Motor neuron (in vitro differentiated cells): ENCODE measurements around the gene NBPF3. TPM values are rescaled to one million over a fixed set of nuclear protein-coding genes. Genes with fewer than 3 reads are reported as not detected.
A peak's percentile ranks its signal among the peaks of the same experiment; 100 is the strongest.
"Not testable (repeated sequence)": the region's sequence is repeated elsewhere in the genome, so short reads cannot be mapped to it uniquely, and the experiment has no call there.

Experiments used
- ATAC-seq, 8 experiments: fragments of 200-7000 bp; cut with Tn5 transposase; replicated peaks in 6 of 8; 2 replicates each; pipeline ENCODE4 v1.8.0; 2021; ENCODE audit warnings: mild to moderate bottlenecking in 8 of 8, moderate library complexity in 8 of 8
- H3K27ac ChIP-seq, 2 donors: fragments of 250-450 bp; sonication (Bioruptor Pico); 2 replicates each; pipeline ENCODE4 v1.9.0; 2021; ENCODE audit warnings: antibody characterized with exemption in 2 of 2, mild to moderate bottlenecking in 2 of 2, moderate library complexity in 1 of 2
- H3K4me1 ChIP-seq, 2 donors: fragments of 250-450 bp; sonication (Bioruptor Pico); replicated peaks in 1 of 2; 2 replicates each; pipeline ENCODE4 v1.6.1; 2021; ENCODE audit warnings: antibody characterized with exemption in 2 of 2, mild to moderate bottlenecking in 2 of 2, moderate library complexity in 1 of 2
- H3K4me3 ChIP-seq, 5 donors: fragments of 250-450 bp; sonication (Bioruptor Pico); 2 replicates each; pipeline ENCODE4 v1.9.0; 2021; ENCODE audit warnings: antibody characterized with exemption in 5 of 5, mild to moderate bottlenecking in 5 of 5, moderate library complexity in 4 of 5
- WGBS, 10 experiments: fragments of 450-650 bp; shearing (Covaris generic); methylation state at CpG; one replicate each; pipeline ENCODE4 v1.0.0; 2022; 5-methylcytosine and 5-hydroxymethylcytosine counted together
- in situ Hi-C, 9 experiments: fragments of 400-800 bp; cut with MboI; loops; one replicate each; pipeline ENCODE4 v1.15.0; 2021; ENCODE audit warnings: low sequenced_read_pairs in 9 of 9, low pct_unique_long_range_greater_than_20kb in 2 of 9; ENCODE audit not compliant: unreplicated experiment in 9 of 9
- total RNA-seq, 8 experiments: library from RNA; unstranded; fragments of 300-600 nt; gene quantifications; 2 replicates each; pipeline versions ENCODE4 v1.2.3 to v1.2.4, GENCODE V29; 2022

Gene NBPF3
- total RNA-seq, 8 experiments from 2014 or later = 5.0 to 18.1 (median 10.7) TPM

DNA sequence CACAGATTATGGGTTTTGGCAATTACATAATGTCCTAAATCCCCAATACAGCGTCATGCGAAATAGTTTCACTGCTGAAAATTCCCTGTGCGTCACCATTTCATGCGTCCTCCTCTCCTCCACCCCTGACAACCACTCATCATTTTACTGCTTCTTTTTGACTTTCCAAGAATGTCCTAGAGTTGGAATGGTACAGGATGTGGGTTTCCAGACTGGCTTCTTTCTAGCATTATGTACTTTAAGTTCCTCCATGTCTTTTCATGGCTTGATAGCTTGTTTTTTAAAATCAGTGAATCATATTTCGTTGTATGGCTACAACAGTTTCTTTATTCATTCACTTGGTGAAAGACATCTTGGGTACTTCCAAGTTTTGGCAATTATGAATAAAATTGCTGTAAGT lies 7.4 kb downstream of the NBPF3 start:
- in situ Hi-C loops = no loop called here
- H3K4me3 ChIP-seq = no peak overlapping the region
- H3K27ac ChIP-seq = no peak overlapping the region
- no peaks in the 10 kb centered on the region for H3K4me1 ChIP-seq
- ATAC-seq = no peak
- 85 to 100% (median 100%) methylated on average over 1 to 5 of the region's 5 CpGs; no CpG with 5 or more reads in 1 of the 10 experiments for WGBS, 10 experiments

GRCh38 chr1:21449906-21450305 lies 10.0 kb downstream of the NBPF3 start:
- Histone ChIP-seq H3K4me1 (no peaks in the 10 kb centered on the region), H3K27ac (no peak overlapping the region), H3K4me3 (no peak overlapping the region)
- 67 to 100% (median 100%) methylated on average over 1 of the region's 1 CpG; no CpG with 5 or more reads in 4 of the 10 experiments for WGBS, 10 experiments
- ATAC-seq = no peak
- in situ Hi-C loops = no loop called here

- WGBS, 10 experiments = 0 to 91% (median 62%) methylated on average over 1 of the region's 1 CpG; no CpG with 5 or more reads in 3 of the 10 experiments
- no peak overlapping the region for H3K4me3 ChIP-seq
- ATAC-seq = no peak
- in situ Hi-C loops = no loop called here
- H3K27ac ChIP-seq = no peak overlapping the region
- H3K4me1 ChIP-seq = no peaks in the 10 kb centered on the region
Measured at GRCh38 chr1:21451212-21451611, 11.3 kb downstream of the NBPF3 start.

DNA sequence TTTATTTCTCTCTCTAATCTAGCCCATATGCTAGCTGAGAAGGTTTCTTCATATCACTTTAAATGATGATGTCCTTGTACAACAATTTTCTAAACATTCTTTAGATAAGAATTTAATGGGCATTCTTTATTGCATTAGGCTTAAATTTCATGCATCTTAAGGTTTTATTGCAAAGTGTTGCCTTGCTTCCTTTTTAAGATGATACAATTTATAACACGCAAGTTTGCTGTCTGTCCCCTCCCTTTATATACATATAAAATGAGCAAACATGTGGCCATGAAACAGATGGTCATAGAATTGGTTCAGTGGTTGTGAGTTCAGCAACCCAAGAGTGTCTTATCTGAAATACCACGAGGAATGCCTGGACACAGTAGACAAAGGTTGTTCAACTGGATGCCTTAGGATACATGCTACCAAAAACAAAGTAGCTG lies 12.1 kb downstream of the NBPF3 start:
- H3K27ac ChIP-seq = no peak overlapping the region
- WGBS, 10 experiments = 13 to 100% (median 88%) methylated on average over 1 to 2 of the region's 2 CpGs; no CpG with 5 or more reads in 3 of the 10 experiments
- in situ Hi-C loops = no loop called here
- H3K4me3 ChIP-seq = no peak overlapping the region
- no peaks in the 10 kb centered on the region for H3K4me1 ChIP-seq
- no peak for ATAC-seq

DNA sequence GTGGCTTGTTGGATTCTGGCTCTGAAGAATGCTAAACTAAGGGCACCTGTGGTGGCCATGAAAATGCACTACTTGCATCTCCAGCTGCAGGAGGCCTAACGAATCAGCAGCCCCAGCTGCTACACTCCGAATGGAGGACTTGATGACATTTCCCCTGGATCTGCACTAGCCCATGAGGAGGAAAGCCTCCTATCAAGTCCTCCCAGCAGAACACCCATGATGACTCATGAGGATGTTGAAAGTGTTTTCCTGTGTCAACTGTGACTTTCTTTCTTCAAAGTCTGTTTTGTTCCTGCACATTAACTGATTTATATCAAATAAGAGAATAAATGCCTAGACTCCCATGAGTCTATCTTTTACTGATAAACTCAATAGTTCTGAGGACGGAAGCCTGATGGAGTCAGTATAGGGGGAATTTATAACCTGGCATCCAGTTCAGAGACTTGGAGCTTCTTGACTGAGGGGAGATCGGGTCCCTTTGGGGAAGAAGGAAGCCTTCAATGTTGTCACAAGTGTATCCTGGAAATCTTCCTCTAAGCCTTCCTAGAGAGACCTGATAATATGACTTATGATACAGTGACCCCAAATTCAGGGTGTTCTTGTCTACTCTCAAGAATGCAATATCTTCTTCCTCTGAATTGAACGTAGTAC lies 14.2 kb downstream of the NBPF3 start:
- peak in 2 of 8 experiments; percentile 78 to 91 for ATAC-seq
- H3K4me3 ChIP-seq, H3K27ac ChIP-seq, H3K4me1 ChIP-seq, in situ Hi-C loops: not testable (repeated sequence)
- 71 to 100% (median 90%) methylated on average over 1 to 4 of the region's 5 CpGs; no CpG with 5 or more reads in 1 of the 10 experiments for WGBS, 10 experiments

DNA sequence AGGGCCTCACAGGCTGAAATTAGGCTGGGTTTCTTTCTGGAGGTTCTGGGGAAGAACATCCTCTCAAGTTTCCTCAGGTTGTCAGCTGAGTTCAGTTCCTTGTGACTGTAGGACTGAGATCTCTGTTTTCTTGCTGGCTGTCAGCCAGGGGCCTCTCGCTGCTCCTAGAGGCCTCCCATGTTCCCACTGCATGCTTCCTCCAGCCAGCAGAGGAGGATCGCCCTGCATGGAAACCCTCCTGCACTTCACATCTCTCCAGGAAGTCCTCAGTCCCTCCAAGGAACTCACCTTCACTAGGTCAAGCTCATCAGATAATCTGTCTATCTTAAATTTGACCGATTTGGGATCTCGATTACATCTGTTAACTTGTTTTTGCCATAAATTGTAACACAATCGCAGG lies 15.0 kb downstream of the NBPF3 start:
- H3K4me3 ChIP-seq, in situ Hi-C loops, H3K4me1 ChIP-seq, H3K27ac ChIP-seq, ATAC-seq: not testable (repeated sequence)
- WGBS, 10 experiments = 70 to 100% (median 100%) methylated on average over 1 to 2 of the region's 5 CpGs; no CpG with 5 or more reads in 7 of the 10 experiments

GRCh38 chr1:21457654-21458053 lies 17.7 kb downstream of the NBPF3 start:
- no peak overlapping the region for H3K4me3 ChIP-seq
- H3K27ac ChIP-seq = no peak overlapping the region
- in situ Hi-C loops = no loop called here
- H3K4me1 ChIP-seq = no peaks in the 10 kb centered on the region
- no peak for ATAC-seq
- 40 to 100% (median 79%) methylated on average over 1 of the region's 1 CpG; no CpG with 5 or more reads in 2 of the 10 experiments for WGBS, 10 experiments

DNA sequence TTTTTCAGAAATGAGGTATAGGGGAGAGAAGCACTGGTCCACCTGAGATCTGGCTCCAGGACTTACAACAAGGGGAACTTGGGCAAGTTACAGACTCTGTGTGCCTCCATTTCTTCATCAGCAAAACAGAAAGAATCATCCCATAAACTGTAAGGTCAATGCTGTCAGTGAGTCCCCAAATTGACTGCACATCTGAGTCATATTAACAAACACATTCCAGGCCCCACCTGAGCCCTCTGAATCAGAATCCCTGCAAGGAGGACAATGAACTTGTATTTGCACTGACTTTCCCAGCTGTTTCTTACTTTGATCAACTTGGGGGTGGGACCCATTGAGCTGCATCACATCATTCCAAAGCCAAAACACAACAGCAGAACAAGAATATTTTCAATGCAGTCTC lies 25.2 kb downstream of the NBPF3 start:
- ATAC-seq, H3K4me1 ChIP-seq, H3K4me3 ChIP-seq, in situ Hi-C loops, H3K27ac ChIP-seq: not testable (repeated sequence)

DNA sequence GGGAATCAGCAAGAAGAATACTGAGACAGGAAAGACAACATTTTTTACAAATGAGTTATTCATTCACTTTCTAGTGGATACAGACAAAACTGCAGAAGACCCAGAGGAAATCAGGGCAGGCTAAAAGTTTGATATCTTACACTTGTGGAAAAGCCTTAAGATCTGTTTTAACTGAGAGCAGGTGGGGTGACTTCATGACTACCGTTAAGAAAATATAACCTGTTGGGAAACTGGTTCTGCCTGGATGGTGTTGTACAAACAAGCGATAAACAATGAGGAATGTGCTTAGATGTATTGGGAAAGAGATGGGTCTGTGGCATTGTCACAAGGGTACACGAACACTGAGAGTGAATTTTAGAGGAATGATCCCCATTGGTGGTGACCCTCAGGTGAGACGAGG lies 28.0 kb downstream of the NBPF3 start:
- H3K4me3 ChIP-seq, in situ Hi-C loops, H3K27ac ChIP-seq, ATAC-seq, H3K4me1 ChIP-seq: not testable (repeated sequence)
- WGBS, 10 experiments = 17 to 100% (median 92%) methylated on average over 1 to 4 of the region's 4 CpGs; no CpG with 5 or more reads in 3 of the 10 experiments

DNA sequence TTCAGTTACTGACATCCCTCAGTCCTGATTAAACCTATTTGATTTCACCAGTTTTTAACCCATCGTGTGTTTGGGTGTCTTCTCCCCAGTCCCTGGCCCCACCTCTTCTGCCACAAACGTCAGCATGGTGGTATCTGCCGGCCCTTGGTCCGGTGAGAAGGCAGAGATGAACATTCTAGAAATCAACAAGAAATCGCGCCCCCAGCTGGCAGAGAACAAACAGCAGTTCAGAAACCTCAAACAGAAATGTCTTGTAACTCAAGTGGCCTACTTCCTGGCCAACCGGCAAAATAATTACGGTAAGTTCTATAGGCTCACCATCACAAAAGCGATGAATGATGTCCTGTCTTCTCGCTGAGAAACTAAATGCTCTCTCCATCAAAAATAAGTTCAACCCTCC lies 28.7 kb downstream of the NBPF3 start:
- no peak overlapping the region for H3K4me3 ChIP-seq
- in situ Hi-C loops = no loop called here
- H3K27ac ChIP-seq = no peak overlapping the region
- 24 to 100% (median 70%) methylated on average over 2 to 10 of the region's 10 CpGs; no CpG with 5 or more reads in 2 of the 10 experiments for WGBS, 10 experiments
- no peak for ATAC-seq
- H3K4me1 ChIP-seq = no peaks in the 10 kb centered on the region

DNA sequence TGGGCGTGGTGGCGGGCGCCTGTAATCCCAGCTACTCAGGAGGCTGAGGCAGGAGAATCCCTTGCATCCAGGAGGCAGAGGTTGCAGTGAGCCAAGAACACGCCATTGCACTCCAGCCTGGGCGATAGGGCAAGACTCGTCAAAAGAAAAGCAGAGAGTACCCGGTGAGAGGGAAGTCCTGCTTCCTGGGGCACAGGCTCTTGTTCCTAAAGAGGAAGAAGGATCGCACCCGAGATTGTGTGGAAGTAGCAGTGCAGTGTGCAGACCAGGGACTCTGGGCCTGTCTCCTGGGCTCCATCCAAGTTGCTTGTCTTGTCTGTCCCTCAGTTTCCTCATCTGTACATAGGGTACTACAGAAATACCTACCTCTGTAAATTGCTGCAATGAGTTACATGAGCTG lies 29.6 kb downstream of the NBPF3 start:
- WGBS, 10 experiments = 86 to 100% (median 96%) methylated on average over 1 to 9 of the region's 9 CpGs; no CpG with 5 or more reads in 1 of the 10 experiments
- H3K27ac ChIP-seq = no peak overlapping the region
- in situ Hi-C loops = no loop called here
- H3K4me1 ChIP-seq = peaks cover 0 to 2% of the 10 kb centered on the region in 2 donors
- ATAC-seq = no peak
- no peak overlapping the region for H3K4me3 ChIP-seq

DNA sequence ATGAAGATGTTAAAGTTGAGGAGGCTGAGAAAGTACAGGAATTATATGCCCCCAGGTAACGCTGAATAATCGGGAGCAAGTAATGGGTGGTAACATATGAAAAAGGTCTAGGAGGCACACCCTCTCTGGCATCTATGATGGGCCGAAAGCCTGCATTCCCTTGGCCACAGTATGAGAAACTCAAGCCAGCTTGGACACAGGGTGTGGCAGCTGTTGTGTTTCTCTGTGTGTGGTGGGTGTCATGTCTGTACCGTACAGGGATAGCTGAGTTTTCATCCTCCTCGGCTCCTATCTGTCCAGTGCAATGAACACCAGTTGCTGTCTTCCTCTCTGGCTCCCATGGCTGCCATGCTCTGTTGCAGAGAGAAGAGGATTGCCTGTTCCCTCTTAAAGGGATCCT lies 32.9 kb downstream of the NBPF3 start:
- Histone ChIP-seq H3K4me1 (peaks cover 0 to 2% of the 10 kb centered on the region in 2 donors), H3K4me3 (no peak overlapping the region), H3K27ac (no peak overlapping the region)
- peak in 2 of 8 experiments; percentile 70 to 83 for ATAC-seq
- WGBS, 10 experiments = 0 to 100% (median 94%) methylated on average over 1 to 5 of the region's 5 CpGs; no CpG with 5 or more reads in 1 of the 10 experiments
- in situ Hi-C loops = no loop called here

GRCh38 chr1:21478356-21478755 lies 38.4 kb downstream of the NBPF3 start:
- 53 to 100% (median 84%) methylated on average over 1 to 6 of the region's 6 CpGs; no CpG with 5 or more reads in 2 of the 10 experiments for WGBS, 10 experiments
- ATAC-seq = no peak
- H3K4me3 ChIP-seq = no peak overlapping the region
- in situ Hi-C loops = loop anchor here in 1 of 9 experiments (25.0 kb wide), 1 partner anchor 216 kb away; no protein-coding TSS in a partner anchor
- peaks cover 0 to 2% of the 10 kb centered on the region in 2 donors for H3K4me1 ChIP-seq
- no peak overlapping the region for H3K27ac ChIP-seq

GRCh38 chr1:21483881-21484280 lies 43.9 kb downstream of the NBPF3 start:
- in situ Hi-C loops = loop anchor here in 1 of 9 experiments (25.0 kb wide), 1 partner anchor 222 kb away; no protein-coding TSS in a partner anchor

More at GRCh38 chr1:21483881-21484280, 43.9 kb downstream of the NBPF3 start:
- not testable (repeated sequence) for H3K4me3 ChIP-seq, ATAC-seq, H3K4me1 ChIP-seq, H3K27ac ChIP-seq
- WGBS, 10 experiments = no CpG with 5 or more reads among the region's 4 CpGs
